Glutamatergic neuron (in vitro differentiated cells): ENCODE data around the gene FNDC3B. TPM values are rescaled to one million over a fixed set of nuclear protein-coding genes. Genes with fewer than 3 reads are reported as not detected.

ENCODE experiments used
- DNase-seq: peaks from one replicate; pipeline ENCODE4 v3.0.0; 2022
- H3K27ac Mint-ChIP-seq: one replicate; pipeline ENCODE4 v1.8.0; 2020; ENCODE audit warnings: mild to moderate bottlenecking, mixed read lengths, inconsistent platforms; ENCODE audit not compliant: unreplicated experiment
- H3K27me3 Mint-ChIP-seq: one replicate; pipeline ENCODE4 v1.8.0; 2020; ENCODE audit warnings: mild to moderate bottlenecking, moderate library complexity, mixed read lengths, inconsistent platforms; ENCODE audit not compliant: unreplicated experiment
- H3K36me3 Mint-ChIP-seq: one replicate; pipeline ENCODE4 v1.8.0; 2020; ENCODE audit warnings: mild to moderate bottlenecking, mixed read lengths, inconsistent platforms; ENCODE audit not compliant: unreplicated experiment
- H3K4me1 Mint-ChIP-seq: one replicate; pipeline ENCODE4 v1.8.0; 2020; ENCODE audit warnings: mild to moderate bottlenecking, low read depth, mixed read lengths, inconsistent platforms; ENCODE audit not compliant: unreplicated experiment
- H3K4me3 Mint-ChIP-seq: one replicate; pipeline ENCODE4 v1.8.0; 2020; ENCODE audit warnings: mild to moderate bottlenecking, mixed read lengths, inconsistent platforms; ENCODE audit not compliant: unreplicated experiment
- H3K9me3 Mint-ChIP-seq: one replicate; pipeline ENCODE4 v1.8.0; 2020; ENCODE audit warnings: mild to moderate bottlenecking, moderate library complexity, mixed read lengths, inconsistent platforms; ENCODE audit not compliant: unreplicated experiment
- CTCF ChIP-seq: fragments of 200-600 bp; sonication (generic); IDR thresholded peaks from one replicate; pipeline ENCODE4 v1.5.0; 2021; ENCODE audit not compliant: partially characterized antibody, unreplicated experiment
- total RNA-seq: library from RNA; stranded (reverse); fragmentation: NEBNext Ultra II Directional; extraction: Animal tissue kit (Norgen Biotek cat#: 25700); gene quantifications from one replicate; pipeline ENCODE4 v1.2.1, GENCODE V29; 2021; ENCODE audit not compliant: unreplicated experiment

Gene FNDC3B
- total RNA-seq, 1 donor from 2014 or later = 11.7 TPM

- Mint-ChIP-seq H3K4me1 (peaks cover 1% of the 10 kb centered on the region), H3K27ac (no peak overlapping the region), H3K9me3 (no peaks in the 10 kb centered on the region), H3K4me3 (no peak overlapping the region), H3K36me3 (no peaks in the 10 kb centered on the region), H3K27me3 (no peaks in the 10 kb centered on the region)
- no peak for TF ChIP-seq CTCF
- no peak for DNase-seq
These were observed 9.2 kb downstream of the FNDC3B start for GRCh38 chr3:172048599-172048998.

- no peak overlapping the region for H3K27ac Mint-ChIP-seq
- H3K4me1 Mint-ChIP-seq = peaks cover 1% of the 10 kb centered on the region
- no peaks in the 10 kb centered on the region for H3K9me3 Mint-ChIP-seq
- H3K27me3 Mint-ChIP-seq = no peaks in the 10 kb centered on the region
- no peaks in the 10 kb centered on the region for H3K36me3 Mint-ChIP-seq
- DNase-seq = no peak
- TF ChIP-seq CTCF = no peak
- no peak overlapping the region for H3K4me3 Mint-ChIP-seq
These were observed 12.1 kb downstream of the FNDC3B start for GRCh38 chr3:172051310-172051956.

GRCh38 chr3:172051957-172052354 lies 12.6 kb downstream of the FNDC3B start:
- Mint-ChIP-seq H3K36me3 (no peaks in the 10 kb centered on the region), H3K4me1 (peaks cover 1% of the 10 kb centered on the region), H3K4me3 (no peak overlapping the region), H3K9me3 (no peaks in the 10 kb centered on the region), H3K27ac (no peak overlapping the region), H3K27me3 (no peaks in the 10 kb centered on the region)
- DNase-seq = no peak
- no peak for TF ChIP-seq CTCF

- no peak overlapping the region for H3K27ac Mint-ChIP-seq
- TF ChIP-seq CTCF = no peak
- H3K4me3 Mint-ChIP-seq = no peak overlapping the region
- no peaks in the 10 kb centered on the region for H3K36me3 Mint-ChIP-seq
- DNase-seq = no peak
- no peaks in the 10 kb centered on the region for H3K9me3 Mint-ChIP-seq
- peaks cover 1% of the 10 kb centered on the region for H3K4me1 Mint-ChIP-seq
- no peaks in the 10 kb centered on the region for H3K27me3 Mint-ChIP-seq
These were observed 13.0 kb downstream of the FNDC3B start for GRCh38 chr3:172052405-172052804.

GRCh38 chr3:172054115-172054764 lies 14.9 kb downstream of the FNDC3B start:
- no peaks in the 10 kb centered on the region for H3K36me3 Mint-ChIP-seq
- H3K27me3 Mint-ChIP-seq = no peaks in the 10 kb centered on the region
- H3K27ac Mint-ChIP-seq = no peak overlapping the region
- DNase-seq = no peak
- no peaks in the 10 kb centered on the region for H3K9me3 Mint-ChIP-seq
- peaks cover 1% of the 10 kb centered on the region for H3K4me1 Mint-ChIP-seq
- H3K4me3 Mint-ChIP-seq = no peak overlapping the region
- no peak for TF ChIP-seq CTCF
